Esophagus muscularis mucosa (tissue), 4 donors: ENCODE results near the gene UNC50. TPM values are rescaled to one million over a fixed set of nuclear protein-coding genes. Genes with fewer than 3 reads are reported as not detected.

Experiments
- DNase-seq: peaks from one replicate; pipeline ENCODE4 v3.0.0-alpha.2; 2017; ENCODE audit errors: extremely low spot score
- H3K27ac ChIP-seq, 4 donors: fragments of 200-600 bp; sonication (generic); replicated peaks in 1 of 4; 1 replicate in 3 of 4; 2 replicates in 1 of 4; pipeline ENCODE4 v1.5.1; 2016 to 2019; ENCODE audit warnings: mild to moderate bottlenecking in 1 of 4
- H3K27me3 ChIP-seq, 4 donors: fragments of 200-600 bp; sonication (generic); one replicate each; pipeline versions ENCODE4 v1.5.1 to v1.6.0; 2016 to 2019
- H3K36me3 ChIP-seq, 4 donors: fragments of 200-600 bp; sonication (generic); one replicate each; pipeline ENCODE4 v1.5.1; 2016 to 2019
- H3K4me1 ChIP-seq, 4 donors: fragments of 200-600 bp; sonication (generic); one replicate each; pipeline ENCODE4 v1.5.1; 2016 to 2019
- H3K4me3 ChIP-seq, 4 donors: fragments of 200-600 bp; sonication (generic); 1 replicate in 2 of 4; 2 replicates in 2 of 4; pipeline ENCODE4 v1.5.1; 2016 to 2019; ENCODE audit warnings: mild to moderate bottlenecking in 4 of 4, moderate library complexity in 1 of 4
- H3K9me3 ChIP-seq, 4 donors: fragments of 200-600 bp; sonication (generic); 1 replicate in 3 of 4; 2 replicates in 1 of 4; pipeline ENCODE4 v1.5.1; 2016 to 2019
- CTCF ChIP-seq, 3 experiments: fragments of 200-600 bp in 2 of 3; fragments of 450-650 bp in 1 of 3; sonication (generic) in 2 of 3; IDR thresholded peaks; one replicate each; pipeline ENCODE4 v1.5.1; 2017 to 2019; ENCODE audit warnings: antibody characterized with exemption in 3 of 3, mild to moderate bottlenecking in 2 of 3, moderate library complexity in 1 of 3
- EP300 ChIP-seq: sonication (generic); formaldehyde crosslinking; IDR thresholded peaks from one replicate; pipeline ENCODE4 v1.6.1; 2017; ENCODE audit warnings: antibody characterized with exemption
- POLR2A ChIP-seq: fragments of 450-650 bp; IDR thresholded peaks from one replicate; pipeline ENCODE4 v1.6.1; 2017; ENCODE audit warnings: antibody characterized with exemption, moderate library complexity, mild to moderate bottlenecking, low read depth
- POLR2AphosphoS5 ChIP-seq, 2 donors: sonication (generic); formaldehyde crosslinking; IDR thresholded peaks; one replicate each; pipeline ENCODE4 v1.6.1; 2017; ENCODE audit warnings: antibody characterized with exemption in 2 of 2
- WGBS: methylation state at CpG from one replicate; pipeline ENCODE4 v1.1.5; 2018; 5-methylcytosine and 5-hydroxymethylcytosine counted together
- intact Hi-C: fragments of 100-400 bp; cut with DNase I; formaldehyde crosslinking; loops from one replicate; pipeline ENCODE4 v1.15.1; 2023
- total RNA-seq, 4 donors: library from RNA; depleted of rRNA; stranded (reverse); fragments of >200 nt; gene quantifications; one replicate each; pipeline versions ENCODE4 v1.1.0 to v1.2.1, GENCODE V29; 2016

Gene UNC50
- total RNA-seq, 4 donors from 2014 or later = 34.0 to 51.4 (median 40.7) TPM

GRCh38 chr2:98632351-98632750, 24.0 kb downstream of the UNC50 start:
- no peaks in the 10 kb centered on the region for H3K27me3 ChIP-seq
- no peak for TF ChIP-seq CTCF (IDR thresholded peaks at IDR 0.05)
- no peak for TF ChIP-seq POLR2A
- no peak for TF ChIP-seq EP300
- TF ChIP-seq POLR2AphosphoS5 (IDR thresholded peaks at IDR 0.05) = no peak
- H3K4me1 ChIP-seq = no peaks in the 10 kb centered on the region
- no peak for DNase-seq
- no peak overlapping the region for H3K4me3 ChIP-seq
- intact Hi-C loops = no loop called here
- WGBS = 76% methylated on average over 3 of the region's 3 CpGs
- H3K9me3 ChIP-seq = no peaks in the 10 kb centered on the region
- no peak overlapping the region for H3K27ac ChIP-seq
- peaks cover 15 to 72% (median 50%) of the 10 kb centered on the region in 4 donors for H3K36me3 ChIP-seq

DNA sequence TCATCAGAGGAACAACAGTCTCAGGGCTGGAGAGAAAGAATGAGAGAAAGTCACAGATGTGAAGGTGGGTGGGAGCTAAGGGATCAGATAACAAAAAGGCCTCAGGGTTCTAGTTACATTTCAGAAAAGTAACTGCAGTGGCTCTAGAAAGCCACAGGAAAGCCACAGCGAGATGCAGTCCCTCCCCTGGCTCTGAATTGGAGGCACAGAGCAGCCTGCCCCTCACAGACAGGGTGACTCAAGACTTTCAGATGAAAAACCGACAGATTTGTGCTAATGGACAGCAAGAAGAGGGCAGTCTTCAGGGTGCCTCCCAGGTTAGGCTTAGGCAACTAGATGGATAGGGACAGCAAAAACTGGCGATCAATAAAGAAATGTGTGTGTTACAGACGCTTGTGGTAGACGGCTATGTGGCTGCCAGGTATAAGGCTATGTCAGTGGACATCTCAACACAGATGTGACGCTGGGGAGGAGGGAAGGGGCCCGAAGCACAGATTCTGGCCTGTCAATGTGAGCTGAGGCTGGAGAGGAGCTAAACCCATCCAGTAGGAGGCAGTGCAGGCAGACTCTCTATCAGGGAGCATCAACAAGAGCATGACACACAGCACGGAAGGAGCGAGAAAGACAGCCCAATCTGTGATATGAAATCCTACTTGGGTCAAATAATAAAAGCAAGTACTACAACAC, 26.2 kb downstream of the UNC50 start:
- Histone ChIP-seq H3K36me3 (peaks cover 15 to 92% (median 61%) of the 10 kb centered on the region in 4 donors), H3K9me3 (no peaks in the 10 kb centered on the region), H3K27ac (no peak overlapping the region), H3K27me3 (no peaks in the 10 kb centered on the region), H3K4me1 (no peaks in the 10 kb centered on the region), H3K4me3 (no peak overlapping the region)
- intact Hi-C loops = no loop called here
- no peak for DNase-seq
- WGBS = 78% methylated on average over 9 of the region's 9 CpGs
- TF ChIP-seq POLR2A = no peak
- TF ChIP-seq CTCF (IDR thresholded peaks at IDR 0.05) = no peak
- TF ChIP-seq EP300 = no peak
- TF ChIP-seq POLR2AphosphoS5 (IDR thresholded peaks at IDR 0.05) = no peak

DNA sequence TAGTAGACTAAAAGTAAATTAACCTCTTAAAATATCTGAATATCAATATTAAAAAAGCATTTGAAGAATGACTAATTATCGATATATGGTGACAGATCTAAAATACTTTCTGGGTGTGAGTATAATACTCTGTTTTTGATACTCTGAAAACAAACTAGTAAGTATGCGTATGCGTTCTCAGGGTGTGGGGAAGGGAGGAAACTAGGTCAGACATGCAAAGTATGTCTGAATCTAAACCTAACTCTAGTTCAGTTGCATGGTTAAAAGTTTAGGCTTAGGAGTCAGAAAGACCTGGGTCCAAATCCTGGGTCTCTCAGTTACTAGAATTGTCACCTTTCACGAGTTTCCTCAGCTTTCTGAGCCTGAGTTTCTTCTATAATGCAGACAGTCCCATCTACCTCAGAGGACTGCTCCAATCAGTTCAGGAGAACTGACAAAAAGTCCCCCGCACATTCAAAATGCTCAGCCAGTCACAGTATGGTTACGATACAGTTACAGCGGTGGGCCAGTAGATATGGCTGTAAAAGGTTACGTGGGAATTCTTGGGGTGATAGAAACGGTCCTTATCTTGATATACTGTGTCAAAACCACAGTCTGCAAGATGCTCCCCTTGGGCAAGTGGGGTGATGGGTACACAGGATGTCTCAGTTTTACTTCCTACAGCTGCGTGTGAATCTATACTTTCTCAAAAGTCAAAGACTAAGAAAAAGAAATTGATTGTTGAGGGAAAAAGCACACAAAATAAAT, 29.2 kb downstream of the UNC50 start:
- Histone ChIP-seq H3K27ac (no peak overlapping the region), H3K9me3 (no peaks in the 10 kb centered on the region), H3K4me1 (no peaks in the 10 kb centered on the region), H3K36me3 (peaks cover 14 to 92% (median 52%) of the 10 kb centered on the region in 4 donors), H3K4me3 (no peak overlapping the region), H3K27me3 (no peaks in the 10 kb centered on the region)
- DNase-seq = no peak
- WGBS = 87% methylated on average over 10 of the region's 10 CpGs
- intact Hi-C loops = no loop called here
- TF ChIP-seq POLR2A (no peak), POLR2AphosphoS5 (IDR thresholded peaks at IDR 0.05) (no peak), CTCF (IDR thresholded peaks at IDR 0.05) (no peak), EP300 (no peak)

DNA sequence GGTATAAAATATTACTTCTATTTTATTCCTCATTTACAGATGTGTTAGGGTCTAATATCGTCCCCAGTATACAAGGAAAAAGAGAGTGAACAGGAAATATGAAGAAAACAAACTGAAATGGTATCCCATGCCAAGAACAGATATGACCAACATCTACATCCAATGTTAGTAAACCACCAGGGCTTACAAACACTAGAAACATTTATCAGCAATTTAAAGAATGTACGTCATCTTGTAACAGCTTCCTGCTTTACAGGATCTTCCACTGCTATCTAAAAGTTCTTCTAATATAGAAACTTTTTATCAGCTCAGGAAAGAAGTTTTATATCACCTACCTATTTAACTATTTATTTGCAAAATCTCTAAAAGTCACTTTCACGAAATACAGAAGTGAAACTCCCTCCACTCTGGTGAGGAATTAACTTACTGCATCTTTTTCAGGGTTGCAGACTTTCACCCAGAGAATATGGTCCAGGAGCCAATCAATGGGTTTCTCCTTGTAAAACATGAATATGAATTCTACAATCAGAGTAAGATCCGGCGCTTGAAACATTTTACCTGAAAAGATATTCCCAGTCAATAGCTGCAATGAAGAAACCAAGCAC, 35.2 kb downstream of the UNC50 start:
- H3K27ac ChIP-seq = no peak overlapping the region
- H3K4me3 ChIP-seq = no peak overlapping the region
- 85% methylated on average over 5 of the region's 5 CpGs for WGBS
- H3K9me3 ChIP-seq = no peaks in the 10 kb centered on the region
- TF ChIP-seq POLR2A = no peak
- TF ChIP-seq POLR2AphosphoS5 (IDR thresholded peaks at IDR 0.05) = no peak
- no peak for TF ChIP-seq CTCF (IDR thresholded peaks at IDR 0.05)
- no peak for TF ChIP-seq EP300
- H3K36me3 ChIP-seq = peaks cover 5 to 68% (median 25%) of the 10 kb centered on the region in 4 donors
- intact Hi-C loops = loop anchor here (10.0 kb wide), 1 partner anchor 421 kb away; no protein-coding TSS in a partner anchor
- H3K4me1 ChIP-seq = no peaks in the 10 kb centered on the region
- DNase-seq = no peak
- H3K27me3 ChIP-seq = no peaks in the 10 kb centered on the region
